Stimulated activated CD8-positive, alpha-beta memory T cell treated with anti-CD3 and anti-CD28 coated beads, Interleukin-7, amount 100 ng/mL, for 48 hours (primary cell): Measurements from ENCODE around the gene PNPLA1.

Source experiments
- DNase-seq, 2 donors: peaks; one replicate each; pipeline ENCODE4 v3.0.0-alpha.2; 2020; ENCODE audit warnings: low read depth in 1 of 2; ENCODE audit errors: extremely low read depth in 1 of 2

Gene PNPLA1

GRCh38 chr6:36312854-36313648 lies 43.2 kb downstream of the PNPLA1 start:
- no peak for DNase-seq

GRCh38 chr6:36313649-36313936 lies 43.7 kb downstream of the PNPLA1 start:
- DNase-seq: no peak

GRCh38 chr6:36314221-36315014 lies 44.6 kb downstream of the PNPLA1 start:
- DNase-seq: no peak

- DNase-seq: no peak
Measured at GRCh38 chr6:36315921-36316320, 46.1 kb downstream of the PNPLA1 start.

GRCh38 chr6:36317623-36318022 lies 47.8 kb downstream of the PNPLA1 start:
- DNase-seq: no peak

GRCh38 chr6:36318690-36319435 lies 49.0 kb downstream of the PNPLA1 start:
- DNase-seq: no peak

GRCh38 chr6:36319436-36319762 lies 49.5 kb downstream of the PNPLA1 start:
- DNase-seq: no peak

- no peak for DNase-seq
Measured at GRCh38 chr6:36319821-36320220, 50.0 kb downstream of the PNPLA1 start.

GRCh38 chr6:36320475-36320874 lies 50.6 kb downstream of the PNPLA1 start:
- no peak for DNase-seq

- no peak for DNase-seq
Measured at GRCh38 chr6:36322591-36322990, 52.7 kb downstream of the PNPLA1 start.

GRCh38 chr6:36323062-36323461 lies 53.2 kb downstream of the PNPLA1 start:
- DNase-seq: no peak

- no peak for DNase-seq
Measured at GRCh38 chr6:36324191-36324590, 54.3 kb downstream of the PNPLA1 start.

GRCh38 chr6:36324715-36325114 lies 54.9 kb downstream of the PNPLA1 start:
- DNase-seq: no peak

- no peak for DNase-seq
Measured at GRCh38 chr6:36326356-36326995, 56.6 kb downstream of the PNPLA1 start.

GRCh38 chr6:36327226-36327918 lies 57.5 kb downstream of the PNPLA1 start:
- DNase-seq: no peak

- DNase-seq: no peak
Measured at GRCh38 chr6:36327919-36328236, 58.0 kb downstream of the PNPLA1 start.

- no peak for DNase-seq
Measured at GRCh38 chr6:36328600-36328999, 58.7 kb downstream of the PNPLA1 start.

GRCh38 chr6:36329798-36330291 lies 60.0 kb downstream of the PNPLA1 start:
- no peak for DNase-seq

GRCh38 chr6:36330366-36330765 lies 60.5 kb downstream of the PNPLA1 start:
- no peak for DNase-seq

- DNase-seq: no peak
Measured at GRCh38 chr6:36331381-36331780, 61.5 kb downstream of the PNPLA1 start.
